Measurements from ENCODE around the gene TENM4.

The TENM4 gene

DNA sequence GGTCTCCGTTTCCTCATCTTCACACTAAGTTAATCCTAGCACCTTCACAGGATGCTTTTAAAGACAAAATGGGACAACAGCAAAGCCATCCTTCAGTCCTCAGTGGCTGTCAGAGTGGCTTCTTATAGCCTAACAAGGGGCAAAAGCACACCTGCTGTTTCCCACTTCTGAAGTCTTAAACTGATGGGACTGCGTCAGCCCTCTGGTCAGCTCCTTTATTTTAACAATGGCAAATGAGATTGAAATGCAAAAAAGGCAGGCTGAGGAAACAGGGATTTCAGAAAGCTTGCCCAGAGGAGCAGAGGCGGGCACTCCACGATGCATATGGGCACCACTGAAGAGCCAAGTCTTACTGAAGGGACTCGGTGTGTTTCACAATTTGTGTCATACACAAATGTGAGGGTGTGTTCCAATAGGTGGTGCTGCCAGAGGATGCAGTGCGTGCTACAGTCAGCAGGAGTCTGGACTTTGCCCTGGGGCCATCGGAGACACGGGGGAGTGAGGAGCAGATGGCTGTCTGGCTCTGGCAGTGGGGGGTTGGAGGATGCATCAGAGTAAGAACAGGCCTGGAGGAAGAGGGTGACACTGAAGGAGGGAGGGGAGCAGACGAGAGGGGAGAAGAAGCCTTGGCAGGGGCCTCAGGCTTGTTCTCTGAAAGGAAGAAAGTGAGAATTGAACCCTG is 47.3 kb downstream of the TENM4 start:
- TF ChIP-seq HDGF (IDR thresholded peaks at IDR 0.05; ENCODE audit: borderline replicate concordance) (no peak), FOXK2 (IDR thresholded peaks at IDR 0.05) (no peak), TARDBP (IDR thresholded peaks at IDR 0.05) (no peak), CTBP1 (IDR thresholded peaks at IDR 0.05; ENCODE audit: borderline replicate concordance) (no peak), ELF4 (IDR thresholded peaks at IDR 0.05) (no peak), ARNT (IDR thresholded peaks at IDR 0.05) (no peak)
- CTCF ChIA-PET: no interaction called here
- peak; percentile 26 for DNase-seq (ENCODE audit: extremely low spot score)
- POLR2A ChIA-PET: no interaction called here

DNA sequence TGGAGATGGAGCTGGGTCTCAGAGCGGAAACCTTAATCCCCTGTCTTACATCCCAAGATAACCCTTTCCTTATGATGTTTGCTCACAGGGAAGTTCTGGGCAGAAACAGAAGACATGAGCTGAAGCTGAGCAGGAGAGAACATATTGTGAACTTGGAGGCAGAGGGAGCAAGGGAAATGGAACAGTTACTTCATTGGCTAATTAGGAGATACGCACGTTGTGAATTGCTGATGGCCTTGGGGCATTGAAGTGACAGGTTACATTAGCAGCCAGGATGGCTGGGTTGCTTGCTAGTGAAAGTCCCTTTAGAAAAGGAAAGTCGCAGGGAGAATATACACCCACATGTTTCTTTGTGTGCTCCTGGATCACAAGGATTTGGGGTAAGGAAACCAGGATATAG is 48.7 kb downstream of the TENM4 start:
- no peak for DNase-seq (ENCODE audit: extremely low spot score)
- ChIA-PET POLR2A (no interaction called here), CTCF (no interaction called here)
- TF ChIP-seq LEF1 (IDR thresholded peaks at IDR 0.05; ENCODE audit: borderline replicate concordance) (no peak), SUZ12 (IDR thresholded peaks at IDR 0.05) (no peak), ARNT (IDR thresholded peaks at IDR 0.05) (no peak), BHLHE40 (IDR thresholded peaks at IDR 0.05; ENCODE audit: borderline replicate concordance) (no peak), FOXM1 (IDR thresholded peaks at IDR 0.05; ENCODE audit: borderline replicate concordance) (no peak), L3MBTL2 (conservative IDR thresholded peaks at IDR 0.05) (no peak), FOXK2 (IDR thresholded peaks at IDR 0.05) (no peak), ELF4 (IDR thresholded peaks at IDR 0.05) (no peak)

DNA sequence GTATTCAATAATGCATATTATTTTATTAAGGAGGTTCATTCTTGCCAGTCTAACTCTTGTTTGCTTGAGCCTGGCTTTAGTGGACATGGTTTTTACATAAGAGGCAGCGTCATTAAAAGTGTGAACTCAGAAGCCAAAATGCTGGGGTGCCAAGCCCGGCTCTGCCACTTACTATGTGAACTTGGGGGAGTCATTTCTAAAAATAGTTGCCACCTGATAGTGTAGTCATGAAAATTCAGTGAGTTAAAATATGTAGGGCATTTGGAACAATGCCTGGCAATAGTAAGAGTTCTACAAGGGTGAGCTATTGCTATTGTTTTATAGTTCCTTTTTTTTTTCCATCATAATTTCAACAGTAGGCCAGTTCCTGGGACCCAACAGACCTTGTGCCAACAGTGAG is 49.9 kb downstream of the TENM4 start:
- ChIA-PET POLR2A (no interaction called here), CTCF (no interaction called here)
- no peak for DNase-seq (ENCODE audit: extremely low spot score)
- TF ChIP-seq ELF4 (IDR thresholded peaks at IDR 0.05): no peak
- TF ChIP-seq FOXM1 (IDR thresholded peaks at IDR 0.05; ENCODE audit: borderline replicate concordance): no peak
- TF ChIP-seq SUZ12 (IDR thresholded peaks at IDR 0.05): no peak
- no peak for TF ChIP-seq CTBP1 (IDR thresholded peaks at IDR 0.05; ENCODE audit: borderline replicate concordance)

DNA sequence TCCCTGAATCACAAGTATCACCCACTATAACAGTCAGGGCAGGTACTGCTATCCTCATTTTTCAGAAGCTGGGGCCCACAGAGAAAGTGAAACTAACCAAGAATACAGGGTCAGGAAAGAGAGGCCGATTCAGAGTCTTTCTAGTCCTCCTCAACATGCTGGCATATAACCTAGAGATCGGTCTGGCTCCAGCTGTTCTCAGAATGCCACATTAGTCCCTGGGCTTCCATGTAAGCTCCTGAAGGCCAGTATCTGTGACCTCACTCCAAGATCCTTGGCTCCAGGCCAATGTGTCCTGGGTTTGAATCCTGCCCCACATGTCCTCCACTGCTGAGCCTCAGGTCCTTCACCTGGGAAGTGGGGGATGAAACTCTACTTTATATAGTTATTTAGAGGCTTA is 50.4 kb downstream of the TENM4 start:
- ChIA-PET CTCF (no interaction called here), POLR2A (no interaction called here)
- TF ChIP-seq HDGF (IDR thresholded peaks at IDR 0.05; ENCODE audit: borderline replicate concordance) (no peak), NFRKB (IDR thresholded peaks at IDR 0.05) (no peak), ELF4 (IDR thresholded peaks at IDR 0.05) (no peak), SP1 (IDR thresholded peaks at IDR 0.05) (no peak), CTBP1 (IDR thresholded peaks at IDR 0.05; ENCODE audit: borderline replicate concordance) (no peak)
- TF ChIP-seq, protein P1, sequence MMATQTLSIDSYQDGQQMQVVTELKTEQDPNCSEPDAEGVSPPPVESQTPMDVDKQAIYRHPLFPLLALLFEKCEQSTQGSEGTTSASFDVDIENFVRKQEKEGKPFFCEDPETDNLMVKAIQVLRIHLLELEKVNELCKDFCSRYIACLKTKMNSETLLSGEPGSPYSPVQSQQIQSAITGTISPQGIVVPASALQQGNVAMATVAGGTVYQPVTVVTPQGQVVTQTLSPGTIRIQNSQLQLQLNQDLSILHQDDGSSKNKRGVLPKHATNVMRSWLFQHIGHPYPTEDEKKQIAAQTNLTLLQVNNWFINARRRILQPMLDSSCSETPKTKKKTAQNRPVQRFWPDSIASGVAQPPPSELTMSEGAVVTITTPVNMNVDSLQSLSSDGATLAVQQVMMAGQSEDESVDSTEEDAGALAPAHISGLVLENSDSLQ (IDR thresholded peaks at IDR 0.05): no peak
- no peak for DNase-seq (ENCODE audit: extremely low spot score)

DNA sequence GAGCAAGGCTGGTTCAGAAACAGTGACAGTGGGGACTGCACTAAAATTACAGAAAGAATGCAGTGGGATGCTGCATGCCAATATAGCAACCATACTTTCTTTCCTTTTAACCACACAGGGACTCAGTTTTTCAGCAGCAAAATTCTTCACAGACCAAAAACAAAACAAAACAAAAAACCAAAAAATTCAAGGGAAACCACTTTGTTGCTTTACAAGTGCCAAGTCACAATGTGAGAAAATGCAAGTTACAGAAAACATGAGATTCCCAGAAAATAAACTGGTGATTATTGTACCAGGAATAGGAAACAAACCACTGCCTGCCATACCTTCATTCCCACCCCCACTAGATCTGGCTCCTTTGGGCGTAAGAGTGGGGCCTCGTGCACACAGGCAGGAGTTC is 52.6 kb downstream of the TENM4 start:
- DNase-seq (ENCODE audit: extremely low spot score): no peak
- TF ChIP-seq, protein P1 (IDR thresholded peaks at IDR 0.05): no peak
- no peak for TF ChIP-seq SUZ12 (IDR thresholded peaks at IDR 0.05)
- TF ChIP-seq TARDBP (IDR thresholded peaks at IDR 0.05): no peak
- TF ChIP-seq BHLHE40 (IDR thresholded peaks at IDR 0.05; ENCODE audit: borderline replicate concordance): no peak
- no peak for TF ChIP-seq FOXA1 (IDR thresholded peaks at IDR 0.05)
- TF ChIP-seq LEF1 (IDR thresholded peaks at IDR 0.05; ENCODE audit: borderline replicate concordance): no peak
- TF ChIP-seq FOXM1 (IDR thresholded peaks at IDR 0.05; ENCODE audit: borderline replicate concordance): no peak
- no peak for TF ChIP-seq SP1 (IDR thresholded peaks at IDR 0.05)
- no peak for TF ChIP-seq CTBP1 (IDR thresholded peaks at IDR 0.05; ENCODE audit: borderline replicate concordance)
- no peak for TF ChIP-seq ELF4 (IDR thresholded peaks at IDR 0.05)
- TF ChIP-seq ZNF384 (IDR thresholded peaks at IDR 0.05): no peak
- TF ChIP-seq HDGF (IDR thresholded peaks at IDR 0.05; ENCODE audit: borderline replicate concordance): no peak
- ChIA-PET CTCF (no interaction called here), POLR2A (no interaction called here)

DNA sequence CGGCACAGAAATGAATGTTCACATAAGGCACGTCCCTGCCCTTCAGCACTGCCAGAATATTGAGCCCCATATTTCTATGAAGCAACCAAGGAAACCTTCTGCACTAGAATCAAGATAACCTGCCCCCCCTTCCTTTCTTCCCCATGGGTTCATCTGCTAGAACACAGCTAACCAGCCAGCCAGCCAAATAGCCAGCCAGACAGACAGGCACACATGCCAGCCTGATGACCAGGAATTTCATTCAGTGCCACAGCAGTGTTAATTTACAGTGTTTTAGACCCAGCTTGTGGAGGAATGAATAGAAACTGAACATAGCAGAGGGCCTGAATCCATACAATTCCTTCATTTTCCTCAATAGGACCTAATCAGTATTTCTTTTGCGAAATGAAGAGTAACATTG is 57.0 kb downstream of the TENM4 start:
- POLR2A ChIA-PET: no interaction called here
- TF ChIP-seq TARDBP (IDR thresholded peaks at IDR 0.05) (no peak), SUZ12 (IDR thresholded peaks at IDR 0.05) (no peak), HDGF (IDR thresholded peaks at IDR 0.05; ENCODE audit: borderline replicate concordance) (no peak), FOXA1 (IDR thresholded peaks at IDR 0.05) (no peak)
- CTCF ChIA-PET: no interaction called here
- no peak for DNase-seq (ENCODE audit: extremely low spot score)

DNA sequence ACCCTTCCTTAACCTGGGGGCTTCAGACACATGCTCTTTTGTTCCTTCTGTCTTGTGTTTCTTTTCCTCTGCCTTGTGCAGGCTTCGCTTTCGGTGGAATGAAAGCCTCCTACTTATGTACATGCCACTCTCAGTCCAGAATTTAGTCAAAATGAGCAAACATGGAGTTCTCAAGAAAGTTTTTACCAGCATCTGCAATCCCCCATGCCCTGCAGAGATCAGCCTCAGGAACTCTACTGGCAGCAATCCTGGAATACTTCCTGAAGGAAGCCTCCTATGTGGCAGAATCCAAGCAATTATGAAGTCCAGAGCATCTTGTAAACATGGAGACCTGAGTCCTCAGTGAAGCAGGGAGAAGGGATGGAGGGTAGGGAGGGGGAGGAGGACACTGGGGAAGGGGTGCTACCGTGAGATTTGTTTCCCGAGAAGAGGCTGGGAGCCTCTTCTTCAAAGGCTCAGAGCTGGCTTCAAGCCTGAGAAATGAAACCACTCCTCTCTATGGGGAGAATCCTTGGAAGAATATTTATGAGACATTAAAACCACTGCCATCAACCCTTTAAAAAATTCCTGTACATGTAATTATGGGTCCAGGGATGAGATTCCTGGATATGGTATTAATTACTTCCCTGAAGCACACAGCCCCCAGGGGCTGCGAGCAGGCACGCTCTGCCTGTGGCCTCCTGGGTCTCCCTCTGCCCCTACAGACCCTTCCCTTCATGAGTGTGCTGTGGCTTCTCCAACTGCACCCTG is 58.4 kb downstream of the TENM4 start:
- POLR2A ChIA-PET: no interaction called here
- DNase-seq (ENCODE audit: extremely low spot score): no peak
- TF ChIP-seq FOXM1 (IDR thresholded peaks at IDR 0.05; ENCODE audit: borderline replicate concordance) (no peak), ARNT (IDR thresholded peaks at IDR 0.05) (no peak), LEF1 (IDR thresholded peaks at IDR 0.05; ENCODE audit: borderline replicate concordance) (no peak), HDGF (IDR thresholded peaks at IDR 0.05; ENCODE audit: borderline replicate concordance) (no peak), CTBP1 (IDR thresholded peaks at IDR 0.05; ENCODE audit: borderline replicate concordance) (no peak), SUZ12 (IDR thresholded peaks at IDR 0.05) (no peak), FOXK2 (IDR thresholded peaks at IDR 0.05) (no peak), L3MBTL2 (conservative IDR thresholded peaks at IDR 0.05) (no peak), FOXA1 (IDR thresholded peaks at IDR 0.05) (no peak), BHLHE40 (IDR thresholded peaks at IDR 0.05; ENCODE audit: borderline replicate concordance) (no peak), NFRKB (IDR thresholded peaks at IDR 0.05) (no peak), ZNF384 (IDR thresholded peaks at IDR 0.05) (no peak), TARDBP (IDR thresholded peaks at IDR 0.05) (no peak), ELF4 (IDR thresholded peaks at IDR 0.05) (no peak), SP1 (IDR thresholded peaks at IDR 0.05) (no peak)
- TF ChIP-seq, protein P1 (IDR thresholded peaks at IDR 0.05): no peak
- CTCF ChIA-PET: no interaction called here

Measured in HEK293T (cell line).